Measurements from ENCODE around the gene ADAMTSL5.
A peak's percentile ranks its signal among the peaks of the same experiment; 100 is the strongest.

The ADAMTSL5 gene

DNA sequence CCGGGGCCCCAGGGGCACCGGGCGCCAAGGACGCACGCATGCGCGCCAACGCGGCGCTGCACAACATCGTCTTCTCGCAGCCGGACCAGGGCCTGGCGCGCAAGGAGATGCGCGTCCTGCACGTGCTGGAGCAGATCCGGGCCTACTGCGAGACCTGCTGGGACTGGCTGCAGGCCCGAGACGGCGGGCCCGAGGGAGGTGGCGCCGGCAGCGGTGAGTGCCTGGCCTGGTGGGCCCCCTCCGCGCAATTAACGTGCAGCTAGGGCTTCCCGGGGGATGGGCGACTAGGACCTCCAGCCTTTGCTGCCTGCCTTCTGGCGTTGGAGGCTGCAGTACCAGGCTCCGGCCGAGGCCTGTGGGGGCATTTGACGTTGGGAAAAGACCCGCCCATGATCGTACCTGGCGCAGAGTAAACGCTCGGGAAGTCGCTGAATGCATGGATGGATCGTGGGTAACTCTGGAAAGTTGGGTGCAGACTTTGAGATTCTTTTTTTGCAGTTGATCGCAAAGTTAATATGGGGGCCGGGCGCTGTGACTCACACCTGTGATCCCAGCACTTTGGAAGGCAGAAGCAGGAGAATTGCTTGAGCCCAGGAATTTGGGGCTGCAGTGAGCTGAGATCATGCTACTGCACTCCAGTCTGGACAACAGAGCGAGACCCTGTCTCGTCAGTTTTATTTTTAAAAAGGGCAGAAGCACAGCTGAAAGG, 55.6 kb downstream of the ADAMTSL5 start:
- H3K9me2 ChIP-seq (replicated peaks; ENCODE audit: insufficient read depth, low read length): no peaks in the 10 kb centered on the region
- no peak for DNase-seq
- no peak for TF ChIP-seq EZH2phosphoT487 (IDR thresholded peaks at IDR 0.05; ENCODE audit: low read length)
- TF ChIP-seq, protein P1, sequence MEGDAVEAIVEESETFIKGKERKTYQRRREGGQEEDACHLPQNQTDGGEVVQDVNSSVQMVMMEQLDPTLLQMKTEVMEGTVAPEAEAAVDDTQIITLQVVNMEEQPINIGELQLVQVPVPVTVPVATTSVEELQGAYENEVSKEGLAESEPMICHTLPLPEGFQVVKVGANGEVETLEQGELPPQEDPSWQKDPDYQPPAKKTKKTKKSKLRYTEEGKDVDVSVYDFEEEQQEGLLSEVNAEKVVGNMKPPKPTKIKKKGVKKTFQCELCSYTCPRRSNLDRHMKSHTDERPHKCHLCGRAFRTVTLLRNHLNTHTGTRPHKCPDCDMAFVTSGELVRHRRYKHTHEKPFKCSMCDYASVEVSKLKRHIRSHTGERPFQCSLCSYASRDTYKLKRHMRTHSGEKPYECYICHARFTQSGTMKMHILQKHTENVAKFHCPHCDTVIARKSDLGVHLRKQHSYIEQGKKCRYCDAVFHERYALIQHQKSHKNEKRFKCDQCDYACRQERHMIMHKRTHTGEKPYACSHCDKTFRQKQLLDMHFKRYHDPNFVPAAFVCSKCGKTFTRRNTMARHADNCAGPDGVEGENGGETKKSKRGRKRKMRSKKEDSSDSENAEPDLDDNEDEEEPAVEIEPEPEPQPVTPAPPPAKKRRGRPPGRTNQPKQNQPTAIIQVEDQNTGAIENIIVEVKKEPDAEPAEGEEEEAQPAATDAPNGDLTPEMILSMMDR (IDR thresholded peaks at IDR 0.05; ENCODE audit: low read length): no peak
- no peak for TF ChIP-seq EZH2 (optimal IDR thresholded peaks at IDR 0.05; ENCODE audit: low read depth, low read length)
- peaks cover 13% of the 10 kb centered on the region; the same call in 1 of the 2 replicates for H3K4me1 ChIP-seq (ENCODE audit: low read length)
- peaks cover 39% of the 10 kb centered on the region for H3K27me3 ChIP-seq (replicated peaks; ENCODE audit: insufficient read depth, low read length)
- H4K20me1 ChIP-seq (ENCODE audit: insufficient read depth, low read length): no peaks in the 10 kb centered on the region
- no peak overlapping the region for H3K4me3 ChIP-seq (ENCODE audit: low read length)
- no peaks in the 10 kb centered on the region for H3K9me3 ChIP-seq (replicated peaks; ENCODE audit: insufficient read depth, low read length)
- no peak overlapping the region for H3K27ac ChIP-seq (ENCODE audit: low read length)
- no peak overlapping the region for H3K4me2 ChIP-seq (ENCODE audit: low read depth, low read length)
- H3F3A ChIP-seq (ENCODE audit: insufficient read depth, low read length): peaks cover 12% of the 10 kb centered on the region
- H3K9ac ChIP-seq (ENCODE audit: low read length): no peak overlapping the region
- no peaks in the 10 kb centered on the region for H3K79me2 ChIP-seq (ENCODE audit: low read length)
- no peaks in the 10 kb centered on the region for H3K36me3 ChIP-seq (replicated peaks; ENCODE audit: insufficient read depth, low read length)
- no peak overlapping the region for H2AFZ ChIP-seq (ENCODE audit: low read length)

DNA sequence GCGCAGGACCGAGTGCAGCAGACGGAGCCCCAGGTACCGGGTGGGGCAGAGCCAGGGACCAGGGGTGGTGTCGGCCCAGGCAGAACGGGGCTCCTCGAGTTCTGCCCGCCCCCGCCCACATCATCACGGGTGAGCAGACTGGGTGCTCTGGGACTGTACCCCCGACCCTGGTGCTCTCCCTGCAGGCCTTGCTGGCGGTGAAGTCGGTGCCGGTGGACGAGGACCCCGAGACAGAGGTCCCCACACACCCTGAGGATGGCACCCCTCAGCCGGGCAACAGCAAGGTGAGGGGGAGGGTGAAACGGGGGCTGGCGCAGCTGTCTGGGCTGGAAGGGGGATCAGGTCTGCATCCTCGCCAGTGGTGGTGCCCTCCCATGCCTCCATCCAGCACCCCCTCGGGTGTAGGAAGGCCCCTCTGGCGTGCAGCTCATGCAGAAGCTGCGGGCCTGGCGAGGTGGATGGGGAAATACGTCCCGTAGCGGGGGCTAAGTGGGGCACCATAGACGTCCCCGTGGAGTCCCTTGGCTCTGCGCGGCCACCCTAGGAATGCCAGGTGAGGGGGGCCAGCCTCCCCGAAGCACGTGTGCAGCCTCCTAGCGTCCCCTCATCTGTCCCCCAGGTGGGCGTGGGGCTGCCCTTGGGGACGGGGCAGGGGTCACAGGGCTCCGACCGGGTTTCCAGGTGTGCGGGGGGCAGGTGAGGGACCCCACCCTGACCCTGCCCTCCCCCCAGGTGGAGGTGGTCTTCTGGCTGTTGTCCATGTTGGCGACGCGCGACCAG, 56.5 kb downstream of the ADAMTSL5 start:
- no peaks in the 10 kb centered on the region for H3K36me3 ChIP-seq (replicated peaks; ENCODE audit: insufficient read depth, low read length)
- peaks cover 48% of the 10 kb centered on the region for H3K27me3 ChIP-seq (replicated peaks; ENCODE audit: insufficient read depth, low read length)
- no peak overlapping the region for H2AFZ ChIP-seq (ENCODE audit: low read length)
- peak overlapping the region; percentile 88; the same call in 1 of the 2 replicates for H3K4me2 ChIP-seq (ENCODE audit: low read depth, low read length)
- H3K9me3 ChIP-seq (replicated peaks; ENCODE audit: insufficient read depth, low read length): no peaks in the 10 kb centered on the region
- TF ChIP-seq, protein P1 (IDR thresholded peaks at IDR 0.05; ENCODE audit: low read length): no peak
- no peak overlapping the region for H3K9ac ChIP-seq (ENCODE audit: low read length)
- no peaks in the 10 kb centered on the region for H3K9me2 ChIP-seq (replicated peaks; ENCODE audit: insufficient read depth, low read length)
- H3K27ac ChIP-seq (ENCODE audit: low read length): no peak overlapping the region
- no peak overlapping the region for H3K4me3 ChIP-seq (ENCODE audit: low read length)
- no peaks in the 10 kb centered on the region for H4K20me1 ChIP-seq (ENCODE audit: insufficient read depth, low read length)
- H3K4me1 ChIP-seq (ENCODE audit: low read length): peaks cover 13% of the 10 kb centered on the region; the same call in 1 of the 2 replicates
- peaks cover 12% of the 10 kb centered on the region for H3F3A ChIP-seq (ENCODE audit: insufficient read depth, low read length)
- no peaks in the 10 kb centered on the region for H3K79me2 ChIP-seq (ENCODE audit: low read length)
- no peak for DNase-seq

DNA sequence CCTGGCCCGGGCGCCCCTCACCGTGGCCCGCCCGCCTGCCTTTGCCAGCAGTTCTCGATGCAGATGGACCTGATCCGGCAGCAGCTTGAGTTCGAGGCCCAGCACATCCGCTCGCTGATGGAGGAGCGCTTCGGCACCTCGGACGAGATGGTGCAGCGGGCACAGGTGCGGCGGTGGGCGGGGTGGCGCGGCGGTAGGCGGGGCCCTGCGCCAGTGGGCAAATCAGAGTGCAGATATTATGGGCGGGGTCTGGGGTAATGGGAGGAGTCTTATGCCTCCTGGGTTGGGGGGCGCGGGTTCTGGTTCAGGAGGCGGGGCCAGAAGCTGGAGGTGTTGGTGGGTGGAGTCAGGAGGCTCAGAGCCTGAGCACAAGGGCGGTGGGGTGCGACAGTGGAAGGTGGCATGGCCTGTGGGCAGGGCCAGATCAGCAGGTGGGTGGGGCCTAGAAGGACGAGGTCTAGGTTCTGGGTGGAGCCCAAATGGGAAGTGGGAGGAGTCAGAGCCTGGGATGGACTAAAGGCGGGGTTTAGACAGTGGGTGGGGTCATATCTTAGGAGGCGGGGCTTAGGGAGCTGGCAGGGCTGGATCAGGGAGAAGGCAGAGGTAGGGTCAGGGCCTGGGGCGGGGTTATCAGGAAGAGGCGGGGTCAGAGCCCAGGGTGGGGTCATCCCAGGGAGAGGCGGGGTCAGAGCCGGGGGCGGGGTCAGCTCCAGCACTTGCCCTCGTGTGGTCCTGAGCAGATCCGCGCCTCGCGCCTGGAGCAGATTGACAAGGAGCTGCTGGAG, 57.3 kb downstream of the ADAMTSL5 start:
- Histone ChIP-seq H3K9me2 (replicated peaks; ENCODE audit: insufficient read depth, low read length) (no peaks in the 10 kb centered on the region), H2AFZ (ENCODE audit: low read length) (peak overlapping the region; percentile 62), H3K36me3 (replicated peaks; ENCODE audit: insufficient read depth, low read length) (no peaks in the 10 kb centered on the region), H3K4me2 (ENCODE audit: low read depth, low read length) (peak overlapping the region; percentile 88), H3K4me1 (ENCODE audit: low read length) (peaks cover 13% of the 10 kb centered on the region; the same call in 1 of the 2 replicates), H3K79me2 (ENCODE audit: low read length) (no peaks in the 10 kb centered on the region), H3K27me3 (replicated peaks; ENCODE audit: insufficient read depth, low read length) (peaks cover 56% of the 10 kb centered on the region), H3K9me3 (replicated peaks; ENCODE audit: insufficient read depth, low read length) (no peaks in the 10 kb centered on the region), H3K4me3 (ENCODE audit: low read length) (peak overlapping the region; percentile 43), H3K9ac (ENCODE audit: low read length) (peak overlapping the region; percentile 26; the same call in 1 of the 2 replicates), H3F3A (ENCODE audit: insufficient read depth, low read length) (peaks cover 12% of the 10 kb centered on the region), H4K20me1 (ENCODE audit: insufficient read depth, low read length) (no peaks in the 10 kb centered on the region), H3K27ac (ENCODE audit: low read length) (peak overlapping the region; percentile 56; the same call in 1 of the 2 replicates)
- no peak for TF ChIP-seq EZH2 (optimal IDR thresholded peaks at IDR 0.05; ENCODE audit: low read depth, low read length)
- TF ChIP-seq, protein P1 (IDR thresholded peaks at IDR 0.05; ENCODE audit: low read length): no peak
- no peak for TF ChIP-seq EZH2phosphoT487 (IDR thresholded peaks at IDR 0.05; ENCODE audit: low read length)
- peak; percentile 94 for DNase-seq

Data from MM.1S (cell line).